ENCODE results near the gene CAMSAP3.

DNA sequence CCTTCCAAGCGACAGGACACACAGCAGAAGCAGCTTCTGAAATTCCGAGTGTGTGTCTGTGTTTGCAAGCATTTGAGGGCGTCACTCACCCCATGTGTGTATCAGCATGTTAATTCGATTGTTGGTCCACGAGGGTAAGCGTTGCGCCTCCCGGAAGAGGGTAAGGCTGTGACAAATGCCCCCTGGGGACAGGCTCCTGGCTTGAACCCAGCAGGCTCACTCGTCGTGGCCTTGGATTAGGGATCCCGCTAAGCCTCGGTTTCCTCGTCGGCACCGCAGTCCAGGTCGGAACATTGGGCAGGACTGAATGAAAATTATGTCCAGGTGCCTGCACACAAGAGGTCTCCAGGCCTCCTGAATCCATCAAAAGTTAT, 40.6 kb downstream of the CAMSAP3 start:
- TF ChIP-seq CTCF (IDR thresholded peaks at IDR 0.05) (no peak), POLR2A (IDR thresholded peaks at IDR 0.05) (no peak)
